Stomach (tissue), 4 donors: ENCODE results near the gene TREML1.

ENCODE experiments used
- CTCF ChIP-seq, 7 experiments: fragments of 450-650 bp in 4 of 7; fragments of 200-600 bp in 3 of 7; sonication (generic) in 3 of 7; IDR thresholded peaks; one replicate each; pipeline ENCODE4 v1.5.1; 2016 to 2019; ENCODE audit warnings: antibody characterized with exemption in 7 of 7, control low read depth in 2 of 7, mild to moderate bottlenecking in 1 of 7
- EP300 ChIP-seq: sonication (generic); formaldehyde crosslinking; IDR thresholded peaks from one replicate; pipeline ENCODE4 v1.6.1; 2017; ENCODE audit warnings: antibody characterized with exemption
- POLR2A ChIP-seq, 4 donors: fragments of 450-650 bp; IDR thresholded peaks; one replicate each; pipeline ENCODE4 v1.6.1; 2016; ENCODE audit warnings: antibody characterized with exemption in 4 of 4, control low read depth in 2 of 4, mild to moderate bottlenecking in 1 of 4, moderate library complexity in 1 of 4

GRCh38 chr6:41122918-41123317 lies 31.2 kb downstream of the TREML1 start:
- TF ChIP-seq CTCF (IDR thresholded peaks at IDR 0.05) (no peak), EP300 (no peak), POLR2A (IDR thresholded peaks at IDR 0.05) (no peak)
